Endothelial cell of umbilical vein (primary cell): ENCODE measurements around the gene LTO1. TPM values are rescaled to one million over a fixed set of nuclear protein-coding genes. Genes with fewer than 3 reads are reported as not detected.

Source experiments
- BruUV-seq: library from RNA; stranded (reverse); fragments of 400-500 nt; replicated peaks from 2 replicates; lab custom pipeline; 2021; lab: Mats Ljungman, UMichigan
- CTCF ChIA-PET: fragments of 300-600, 350-600 bp; sonication (Branson Sonifier 250); formaldehyde crosslinking; loops from one replicate; lab custom pipeline; 2021; ENCODE audit warnings: antibody characterized with exemption, inconsistent platforms; lab: Charles Lee
- POLR2A ChIA-PET: fragments of 300-600, 350-600 bp; sonication (Branson Sonifier 250); formaldehyde crosslinking; loops from one replicate; lab custom pipeline; 2021; ENCODE audit warnings: antibody characterized with exemption, inconsistent platforms; lab: Charles Lee
- DNase-seq: peaks from one replicate; pipeline ENCODE4 v3.0.0-alpha.2; 2011; ENCODE audit warnings: low read depth, low spot score
- FAIRE-seq: peaks from 2 replicates; lab custom pipeline; 2011; peaks lifted over from hg19 to GRCh38; lab: Jason Lieb, UNC
- H2AFZ ChIP-seq: 2 replicates; pipeline ENCODE4 v1.6.0; 2012; ENCODE audit warnings: low read depth, low read length, control low read depth, inconsistent platforms
- H3K27ac ChIP-seq: 2 replicates; pipeline ENCODE4 v1.5.1; 2011; ENCODE audit warnings: low read depth, mild to moderate bottlenecking, control low read depth, low read length, moderate library complexity; ENCODE audit not compliant: insufficient read depth
- H3K27me3 ChIP-seq, 2 experiments: 2 replicates each; pipeline versions ENCODE4 v1.6.0 to v1.6.1; 2011; ENCODE audit warnings: low read length in 2 of 2, mixed read lengths in 1 of 2; ENCODE audit not compliant: control insufficient read depth in 2 of 2, insufficient read depth in 2 of 2
- H3K36me3 ChIP-seq, 2 experiments: 2 replicates in 1 of 2; 3 replicates in 1 of 2; pipeline ENCODE4 v1.5.1; 2011; ENCODE audit warnings: low read length in 2 of 2, mild to moderate bottlenecking in 1 of 2, moderate library complexity in 1 of 2; ENCODE audit not compliant: control insufficient read depth in 2 of 2, insufficient read depth in 2 of 2; ENCODE audit errors: extremely low read depth in 1 of 2
- H3K4me1 ChIP-seq: 3 replicates; pipeline ENCODE4 v1.5.1; 2011; ENCODE audit warnings: mild to moderate bottlenecking, low read length; ENCODE audit not compliant: control insufficient read depth, insufficient read depth; ENCODE audit errors: extremely low read depth
- H3K4me2 ChIP-seq: 2 replicates; pipeline ENCODE4 v1.6.1; 2011; ENCODE audit warnings: low read length, control low read depth, mixed read lengths; ENCODE audit not compliant: insufficient read depth
- H3K4me3 ChIP-seq, 3 experiments: fragments of 200-600 bp in 1 of 3; sonication (generic), shearing (Covaris generic) in 1 of 3; replicated peaks in 1 of 3; 2 replicates each; pipeline ENCODE4 v1.5.1; 2011 to 2016; ENCODE audit warnings: control low read depth in 3 of 3, low read length in 3 of 3, mild to moderate bottlenecking in 2 of 3, inconsistent platforms in 1 of 3, low read depth in 1 of 3, moderate library complexity in 1 of 3; ENCODE audit not compliant: insufficient read depth in 1 of 3
- H3K79me2 ChIP-seq: 2 replicates; pipeline ENCODE4 v1.6.0; 2012; ENCODE audit warnings: low read length, inconsistent platforms; ENCODE audit not compliant: control insufficient read depth, insufficient read depth
- H3K9ac ChIP-seq: replicated peaks from 2 replicates; pipeline ENCODE3; 2011; ENCODE audit warnings: low read length, control low read depth; ENCODE audit not compliant: insufficient read depth; ENCODE audit errors: extremely low read depth
- H3K9me1 ChIP-seq: replicated peaks from 3 replicates; pipeline ENCODE4 v1.6.0; 2011; ENCODE audit warnings: mild to moderate bottlenecking, low read length; ENCODE audit not compliant: control insufficient read depth, insufficient read depth; ENCODE audit errors: extremely low read depth
- H3K9me3 ChIP-seq: replicated peaks from 2 replicates; pipeline ENCODE4 v1.5.1; 2012; ENCODE audit warnings: low read length, inconsistent platforms; ENCODE audit not compliant: control insufficient read depth, insufficient read depth
- H4K20me1 ChIP-seq: replicated peaks from 2 replicates; pipeline ENCODE3; 2011; ENCODE audit warnings: mild to moderate bottlenecking, low read length; ENCODE audit not compliant: control insufficient read depth, insufficient read depth; ENCODE audit errors: extremely low read depth
- JUN ChIP-seq: IDR thresholded peaks from 2 replicates; pipeline ENCODE4 v1.6.1; 2011; ENCODE audit warnings: borderline replicate concordance, low read depth; ENCODE audit not compliant: insufficient read length, insufficient read depth
- MAX ChIP-seq: IDR thresholded peaks from 2 replicates; pipeline ENCODE4 v1.6.1; 2011; ENCODE audit not compliant: insufficient read depth, insufficient read length
- MYC ChIP-seq: IDR thresholded peaks from one replicate; pipeline ENCODE4 v1.6.1; 2011; ENCODE audit warnings: mild to moderate bottlenecking, low read depth, low read length
- POLR2A ChIP-seq: IDR thresholded peaks from 2 replicates; pipeline ENCODE4 v1.6.1; 2012; ENCODE audit warnings: low read depth, mild to moderate bottlenecking, control low read depth, low read length
- POLR2AphosphoS5 ChIP-seq: IDR thresholded peaks from 2 replicates; pipeline ENCODE4 v1.6.1; 2012; ENCODE audit warnings: low read depth, mild to moderate bottlenecking, control low read depth, low read length, moderate library complexity; ENCODE audit not compliant: insufficient read depth
- dilution Hi-C: fragments of 300-500 bp; cut with MboI; formaldehyde crosslinking; loops from one replicate; pipeline ENCODE4 v1.15.0; 2019; ENCODE audit warnings: low sequenced_read_pairs; ENCODE audit not compliant: extremely low pct_ligation_motif_present
- intact Hi-C: fragments of 100-400 bp; cut with micrococcal nuclease; formaldehyde crosslinking; loops from one replicate; pipeline ENCODE4 v1.10.0; 2022
- polyA plus RNA-seq, 4 experiments: library from polyadenylated mRNA; depleted of rRNA in 3 of 4; stranded (reverse) in 3 of 4; unstranded in 1 of 4; fragments of >200 nt; gene quantifications; 2 replicates each; pipeline versions ENCODE4 v1.2.1 to v1.2.3, GENCODE V29; 2011 to 2012; ENCODE audit warnings: missing spikeins in 1 of 4
- total RNA-seq: library from RNA; stranded (reverse); gene quantifications from 2 replicates; pipeline ENCODE4 v1.2.3, GENCODE V29; 2021

The LTO1 gene
- total and polyA plus RNA-seq, 2 donors (not counting 3 experiments of a cell fraction or from before 2014, with no cell fraction given) = 26.8 to 30.9 TPM

- Histone ChIP-seq H3K9me1 (no peaks in the 10 kb centered on the region), H3K79me2 (peaks cover 21% of the 10 kb centered on the region), H3K9me3 (no peaks in the 10 kb centered on the region), H3K4me2 (no peak overlapping the region), H3K36me3 (peaks cover 23 to 31% of the 10 kb centered on the region in 2 experiments), H2AFZ (no peak overlapping the region), H3K4me1 (peaks cover 2% of the 10 kb centered on the region), H3K27me3 (no peaks in the 10 kb centered on the region), H4K20me1 (no peaks in the 10 kb centered on the region), H3K27ac (no peak overlapping the region), H3K4me3 (no peak overlapping the region), H3K9ac (no peak overlapping the region)
- ChIA-PET POLR2A (no interaction called here), CTCF (interaction anchor here (1.0 to 1.8 kb wide), 3 partner anchors 8 to 551 kb away, joined by 3 to 4 read pairs (median 4); no protein-coding TSS in a partner anchor)
- intact Hi-C loops = no loop called here
- dilution Hi-C loops = loop anchor here (25.0 kb wide), 1 partner anchor 541 kb away; no protein-coding TSS in a partner anchor
- DNase-seq (no peak), FAIRE-seq (no peak)
- TF ChIP-seq MAX (no peak), POLR2A (peak; percentile 70), JUN (no peak), MYC (no peak)
- no TSS peak for BruUV-seq
Observed at GRCh38 chr11:69652999-69653398, 22.2 kb downstream of the LTO1 start.

- dilution Hi-C loops (loop anchor here (25.0 kb wide), 1 partner anchor 540 kb away; no protein-coding TSS in a partner anchor), intact Hi-C loops (no loop called here)
- TF ChIP-seq POLR2AphosphoS5 (peak; percentile 11), JUN (no peak)
- Histone ChIP-seq H3K9ac (no peak overlapping the region), H3K27me3 (no peaks in the 10 kb centered on the region), H3K79me2 (peaks cover 31% of the 10 kb centered on the region), H3K36me3 (peaks cover 26 to 32% of the 10 kb centered on the region in 2 experiments), H3K9me1 (no peaks in the 10 kb centered on the region), H3K27ac (no peak overlapping the region), H4K20me1 (no peaks in the 10 kb centered on the region), H3K4me2 (no peak overlapping the region), H3K4me3 (no peak overlapping the region), H3K9me3 (no peaks in the 10 kb centered on the region), H2AFZ (no peak overlapping the region), H3K4me1 (no peaks in the 10 kb centered on the region)
- DNase-seq (no peak), FAIRE-seq (no peak)
- ChIA-PET CTCF (no interaction called here), POLR2A (interaction anchor here (0.6 kb wide), 1 partner anchor 49 kb away, joined by 6 read pairs; no protein-coding TSS in a partner anchor)
- BruUV-seq = no TSS peak
Observed at GRCh38 chr11:69651834-69652620, 23.1 kb downstream of the LTO1 start.
